HEK293 (cell line): ENCODE data around the gene MFGE8.

Experiments
- CTCF ChIP-seq: fragments of 450-650 bp; formaldehyde crosslinking; IDR thresholded peaks from 2 replicates; pipeline ENCODE4 v1.5.1; 2016; ENCODE audit warnings: missing biosample characterization, missing genetic modification characterization
- KLF16 ChIP-seq: fragments of 450-650 bp; formaldehyde crosslinking; IDR thresholded peaks from 2 replicates; pipeline ENCODE4 v1.5.1; 2017; ENCODE audit warnings: missing biosample characterization, missing genetic modification characterization
- REST ChIP-seq: fragments of 450-650 bp; formaldehyde crosslinking; IDR thresholded peaks from 2 replicates; pipeline ENCODE4 v1.5.1; 2016; ENCODE audit warnings: missing biosample characterization, missing genetic modification characterization
- SP7 ChIP-seq: fragments of 450-650 bp; formaldehyde crosslinking; IDR thresholded peaks from 2 replicates; pipeline ENCODE4 v1.5.1; 2016; ENCODE audit warnings: missing biosample characterization, missing genetic modification characterization
- ZNF274 ChIP-seq, 2 experiments: fragments of 200-500 bp in 1 of 2; fragments of 450-650 bp in 1 of 2; sonication (Bioruptor generic) in 1 of 2; formaldehyde crosslinking in 1 of 2; IDR thresholded peaks; 2 replicates each; pipeline versions ENCODE4 v1.5.1 to v1.6.1; 2014 to 2016; ENCODE audit warnings: borderline replicate concordance in 1 of 2, inconsistent platforms in 1 of 2, low read length in 1 of 2, missing biosample characterization in 1 of 2, missing genetic modification characterization in 1 of 2
- ZNF302 ChIP-seq: fragments of 450-650 bp; formaldehyde crosslinking; IDR thresholded peaks from 2 replicates; pipeline ENCODE4 v1.5.1; 2016; ENCODE audit warnings: missing biosample characterization, missing genetic modification characterization, low read depth
- ZNF324 ChIP-seq: fragments of 450-650 bp; formaldehyde crosslinking; IDR thresholded peaks from 2 replicates; pipeline ENCODE4 v1.5.1; 2016; ENCODE audit warnings: missing biosample characterization, missing genetic modification characterization
- ZNF366 ChIP-seq: fragments of 450-650 bp; formaldehyde crosslinking; conservative IDR thresholded peaks from 2 replicates; pipeline ENCODE4 v1.5.1; 2016; ENCODE audit warnings: missing biosample characterization, missing genetic modification characterization
- ZNF404 ChIP-seq: fragments of 450-650 bp; formaldehyde crosslinking; IDR thresholded peaks from 2 replicates; pipeline ENCODE4 v1.5.1; 2017; ENCODE audit warnings: missing biosample characterization, missing genetic modification characterization
- ZNF596 ChIP-seq: fragments of 450-650 bp; IDR thresholded peaks from 2 replicates; pipeline ENCODE4 v1.5.0; 2018; ENCODE audit warnings: missing biosample characterization, mild to moderate bottlenecking, missing genetic modification characterization, moderate library complexity

- TF ChIP-seq ZNF404 (tag by site-specific recombination) (no peak), SP7 (tag by site-specific recombination) (no peak), CTCF (tag by site-specific recombination) (no peak), ZNF596 (tag by site-specific recombination) (no peak), ZNF274 (IDR thresholded peaks at IDR 0.05; ENCODE audit: low read length) (no peak), ZNF274 (tag by site-specific recombination; IDR thresholded peaks at IDR 0.05; ENCODE audit: borderline replicate concordance) (no peak), ZNF366 (no peak), REST (no peak), ZNF302 (tag by site-specific recombination) (no peak), ZNF324 (tag by site-specific recombination) (no peak), KLF16 (tag by site-specific recombination) (no peak)
Observed at GRCh38 chr15:88900309-88900981, 12.7 kb downstream of the MFGE8 start.
